Lower leg skin (tissue), 4 donors: ENCODE measurements around the gene MMP11. TPM values are rescaled to one million over a fixed set of nuclear protein-coding genes. Genes with fewer than 3 reads are reported as not detected.
A peak's percentile ranks its signal among the peaks of the same experiment; 100 is the strongest.
"Not testable (repeated sequence)": the region's sequence is repeated elsewhere in the genome, so short reads cannot be mapped to it uniquely, and the experiment has no call there.

Source experiments
- DNase-seq, 2 donors: peaks; one replicate each; pipeline ENCODE4 v3.0.0-alpha.2; 2019; ENCODE audit warnings: low spot score in 2 of 2
- H3K4me3 ChIP-seq: fragments of 200-600 bp; sonication (generic); 2 replicates; pipeline ENCODE4 v1.5.1; 2017; ENCODE audit warnings: mild to moderate bottlenecking, low read depth; ENCODE audit not compliant: poor library complexity, severe bottlenecking
- POLR2A ChIP-seq, 2 donors: fragments of 450-650 bp; IDR thresholded peaks; one replicate each; pipeline ENCODE4 v1.6.1; 2016 to 2017; ENCODE audit warnings: antibody characterized with exemption in 2 of 2, mild to moderate bottlenecking in 1 of 2, moderate library complexity in 1 of 2
- WGBS, 2 donors: methylation state at CpG; one replicate each; pipeline ENCODE4 v1.1.5; 2018; 5-methylcytosine and 5-hydroxymethylcytosine counted together
- intact Hi-C: fragments of 100-400 bp; cut with DNase I; formaldehyde crosslinking; loops from one replicate; pipeline ENCODE4 v1.15.0; 2023; ENCODE audit warnings: low total_unique reads
- total RNA-seq, 4 donors: library from RNA; depleted of rRNA; stranded (reverse); fragments of >200 nt; gene quantifications; one replicate each; pipeline ENCODE4 v1.1.0, GENCODE V29; 2016
- TF ChIP-seq, protein P1 (sequence below), 3 donors: fragments of 450-650 bp; IDR thresholded peaks; one replicate each; pipeline ENCODE4 v1.5.1; 2016; ENCODE audit warnings: antibody characterized with exemption in 3 of 3, mild to moderate bottlenecking in 3 of 3, moderate library complexity in 2 of 3

MMP11 gene, protein sequence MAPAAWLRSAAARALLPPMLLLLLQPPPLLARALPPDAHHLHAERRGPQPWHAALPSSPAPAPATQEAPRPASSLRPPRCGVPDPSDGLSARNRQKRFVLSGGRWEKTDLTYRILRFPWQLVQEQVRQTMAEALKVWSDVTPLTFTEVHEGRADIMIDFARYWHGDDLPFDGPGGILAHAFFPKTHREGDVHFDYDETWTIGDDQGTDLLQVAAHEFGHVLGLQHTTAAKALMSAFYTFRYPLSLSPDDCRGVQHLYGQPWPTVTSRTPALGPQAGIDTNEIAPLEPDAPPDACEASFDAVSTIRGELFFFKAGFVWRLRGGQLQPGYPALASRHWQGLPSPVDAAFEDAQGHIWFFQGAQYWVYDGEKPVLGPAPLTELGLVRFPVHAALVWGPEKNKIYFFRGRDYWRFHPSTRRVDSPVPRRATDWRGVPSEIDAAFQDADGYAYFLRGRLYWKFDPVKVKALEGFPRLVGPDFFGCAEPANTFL
- 1 to 10 TPM in 3 of 4 donors, under 1 TPM in 1; 0.51 to 2.7 (median 1.9) TPM for total RNA-seq

DNA sequence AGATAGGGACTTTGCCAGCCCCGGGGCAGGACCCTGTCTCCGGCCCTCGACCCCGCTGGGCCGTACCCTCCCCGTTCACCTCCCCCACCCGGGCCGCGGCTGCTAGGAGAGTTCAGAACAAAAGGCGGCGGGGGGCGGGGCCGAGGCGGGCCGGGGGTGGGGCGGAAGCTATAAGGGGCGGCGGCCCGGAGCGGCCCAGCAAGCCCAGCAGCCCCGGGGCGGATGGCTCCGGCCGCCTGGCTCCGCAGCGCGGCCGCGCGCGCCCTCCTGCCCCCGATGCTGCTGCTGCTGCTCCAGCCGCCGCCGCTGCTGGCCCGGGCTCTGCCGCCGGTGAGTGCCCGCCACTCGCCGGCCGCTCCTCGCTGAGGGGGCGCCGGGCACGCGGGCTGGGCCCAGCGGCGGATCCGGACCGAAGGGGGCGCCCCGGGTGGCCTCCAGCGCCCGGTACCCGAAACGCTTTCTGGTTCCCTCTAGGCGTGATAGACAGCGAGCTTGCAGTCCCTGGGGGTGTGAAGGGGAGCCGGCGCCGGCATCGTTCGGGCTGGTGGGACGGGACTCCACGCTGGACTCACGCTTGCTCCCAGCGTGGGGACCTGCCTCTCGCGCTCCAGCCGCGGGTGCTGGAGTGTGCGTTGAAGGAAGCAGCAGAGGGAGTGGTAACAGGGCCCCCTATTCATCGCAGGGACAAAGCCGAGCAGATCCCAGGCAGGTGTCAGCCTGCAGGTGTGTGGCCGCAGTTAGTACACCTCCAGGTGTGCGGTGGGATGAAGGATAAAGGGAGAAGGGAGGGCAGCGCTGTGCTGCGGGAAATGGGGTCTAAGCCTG lies at the start of gene MMP11:
TSS of gene MMP11 (plus strand) at position 201 of the 825 bp plus-strand sequence. CDS start at position 223, 22 bp downstream.
- intact Hi-C loops, result no loop called here
- peak within 1 kb of the TSS; percentile 27 for H3K4me3 ChIP-seq
- TF ChIP-seq, protein P1, sequence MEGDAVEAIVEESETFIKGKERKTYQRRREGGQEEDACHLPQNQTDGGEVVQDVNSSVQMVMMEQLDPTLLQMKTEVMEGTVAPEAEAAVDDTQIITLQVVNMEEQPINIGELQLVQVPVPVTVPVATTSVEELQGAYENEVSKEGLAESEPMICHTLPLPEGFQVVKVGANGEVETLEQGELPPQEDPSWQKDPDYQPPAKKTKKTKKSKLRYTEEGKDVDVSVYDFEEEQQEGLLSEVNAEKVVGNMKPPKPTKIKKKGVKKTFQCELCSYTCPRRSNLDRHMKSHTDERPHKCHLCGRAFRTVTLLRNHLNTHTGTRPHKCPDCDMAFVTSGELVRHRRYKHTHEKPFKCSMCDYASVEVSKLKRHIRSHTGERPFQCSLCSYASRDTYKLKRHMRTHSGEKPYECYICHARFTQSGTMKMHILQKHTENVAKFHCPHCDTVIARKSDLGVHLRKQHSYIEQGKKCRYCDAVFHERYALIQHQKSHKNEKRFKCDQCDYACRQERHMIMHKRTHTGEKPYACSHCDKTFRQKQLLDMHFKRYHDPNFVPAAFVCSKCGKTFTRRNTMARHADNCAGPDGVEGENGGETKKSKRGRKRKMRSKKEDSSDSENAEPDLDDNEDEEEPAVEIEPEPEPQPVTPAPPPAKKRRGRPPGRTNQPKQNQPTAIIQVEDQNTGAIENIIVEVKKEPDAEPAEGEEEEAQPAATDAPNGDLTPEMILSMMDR (IDR thresholded peaks at IDR 0.05), result no peak
- TF ChIP-seq POLR2A (IDR thresholded peaks at IDR 0.05), result no peak
- WGBS, 2 donors, result 6 to 9% methylated on average over 23 to 24 of the region's 79 CpGs
- no peak for DNase-seq

DNA sequence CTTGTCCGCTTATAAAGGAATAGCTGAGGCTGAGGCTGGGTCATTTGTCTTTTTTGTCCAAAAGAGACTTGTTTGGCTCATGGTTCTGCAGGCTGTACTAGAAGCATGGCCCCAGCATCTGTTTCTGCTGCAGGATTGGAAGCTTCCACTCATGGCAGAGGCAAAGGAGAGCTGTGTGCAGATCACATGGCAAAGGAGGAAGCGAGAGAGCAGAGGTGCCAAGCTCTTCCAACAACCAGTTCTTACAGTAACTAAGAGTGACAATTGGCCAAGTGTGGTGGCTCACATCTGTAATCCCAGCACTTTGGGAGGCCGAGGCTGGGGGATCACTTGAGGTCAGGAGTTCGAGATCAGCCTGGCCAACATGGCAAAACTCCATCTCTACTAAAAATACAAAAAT lies 44.5 kb upstream of the MMP11 start:
- WGBS, 2 donors, result 72 to 78% methylated on average over 4 of the region's 4 CpGs
- intact Hi-C loops, H3K4me3 ChIP-seq, DNase-seq: not testable (repeated sequence)

DNA sequence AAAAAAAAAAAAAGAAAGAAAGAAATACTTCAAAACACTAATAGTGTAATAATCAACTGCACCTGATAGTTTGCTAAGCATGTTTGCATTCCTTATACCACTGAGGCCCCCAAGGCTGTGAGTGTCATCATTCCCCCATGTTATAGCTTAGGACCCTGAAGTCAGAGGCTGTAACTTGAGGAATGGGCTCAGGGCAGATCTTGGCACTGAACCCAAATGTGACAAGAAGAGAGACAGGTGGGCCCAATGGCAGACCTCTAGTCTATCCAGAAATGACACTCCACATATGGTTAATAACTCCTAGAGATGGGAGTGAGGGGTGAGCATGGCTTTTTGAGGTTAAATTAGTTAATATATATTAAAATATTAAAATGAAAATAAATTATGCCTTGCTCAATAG lies 35.0 kb upstream of the MMP11 start:
- no peak overlapping the region for H3K4me3 ChIP-seq
- no peak for DNase-seq
- no peak for TF ChIP-seq POLR2A (IDR thresholded peaks at IDR 0.05)
- TF ChIP-seq, protein P1 (IDR thresholded peaks at IDR 0.05), result no peak
- intact Hi-C loops, result no loop called here

DNA sequence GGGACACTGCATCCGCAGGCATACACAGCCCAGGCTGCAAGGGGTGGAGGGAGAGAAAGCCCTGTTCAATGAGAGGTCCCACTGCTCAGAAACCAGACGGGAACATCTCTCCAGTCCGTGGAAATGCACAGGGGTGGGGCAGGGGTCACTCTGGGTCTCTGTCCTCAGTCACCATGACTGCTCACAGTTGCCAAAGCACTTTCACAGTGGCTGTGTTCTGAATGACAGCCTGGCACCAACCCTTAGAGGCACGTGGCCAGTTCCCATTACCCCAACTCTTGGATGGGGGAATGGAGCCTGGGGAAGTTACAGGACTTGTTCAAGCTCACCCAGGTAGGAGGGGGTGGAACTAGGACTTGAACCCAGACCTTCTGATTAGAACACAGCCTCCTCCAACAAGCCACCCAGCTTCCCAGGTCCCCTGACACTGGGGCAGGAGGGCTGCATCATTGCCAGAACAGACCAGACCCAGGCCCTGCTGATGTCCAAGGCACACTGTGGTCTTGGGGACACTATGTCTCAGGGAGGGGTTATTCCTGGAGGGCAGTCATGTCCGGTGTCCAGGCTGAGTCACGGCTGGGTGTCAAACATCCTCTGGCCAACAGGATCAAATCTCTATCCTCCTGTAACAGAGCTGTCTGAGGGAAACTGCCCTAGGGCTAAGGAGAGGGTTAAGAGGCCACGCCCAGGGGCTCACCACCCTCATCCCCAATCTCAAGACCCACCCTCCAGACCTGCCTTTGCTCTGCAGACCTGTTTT lies 30.0 kb upstream of the MMP11 start:
- DNase-seq, result no peak
- TF ChIP-seq, protein P1 (IDR thresholded peaks at IDR 0.05), result no peak
- no peak for TF ChIP-seq POLR2A (IDR thresholded peaks at IDR 0.05)
- intact Hi-C loops, result no loop called here
- no peak overlapping the region for H3K4me3 ChIP-seq
- 72 to 76% methylated on average over 5 to 7 of the region's 7 CpGs for WGBS, 2 donors

DNA sequence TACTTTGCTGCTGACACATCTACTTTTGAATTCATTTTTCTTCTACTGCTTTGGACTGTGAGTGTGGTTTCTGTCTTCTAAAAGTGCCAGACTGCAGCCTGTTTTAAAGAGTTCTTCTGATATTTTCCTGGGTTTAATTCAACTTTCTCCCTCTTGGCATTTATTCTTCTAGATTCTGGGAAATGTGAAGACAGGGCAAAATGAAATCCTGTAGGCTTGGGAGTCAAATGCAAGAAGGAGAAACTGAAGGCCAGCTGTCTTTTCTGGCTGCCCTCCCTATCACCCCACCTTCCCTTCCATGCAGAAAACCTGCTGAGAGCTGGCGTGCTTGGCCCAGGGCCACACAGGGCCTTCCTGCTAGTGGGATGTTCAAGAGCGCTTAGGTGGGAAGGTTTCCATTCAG lies 29.3 kb upstream of the MMP11 start:
- H3K4me3 ChIP-seq, result no peak overlapping the region
- WGBS, 2 donors, result 79 to 82% methylated on average over 2 of the region's 2 CpGs
- no peak for TF ChIP-seq POLR2A (IDR thresholded peaks at IDR 0.05)
- TF ChIP-seq, protein P1 (IDR thresholded peaks at IDR 0.05), result no peak
- intact Hi-C loops, result no loop called here
- no peak for DNase-seq
